MG63 (cell line): ENCODE data around the gene ADGRF5. TPM values are rescaled to one million over a fixed set of nuclear protein-coding genes. Genes with fewer than 3 reads are reported as not detected.
A peak's percentile ranks its signal among the peaks of the same experiment; 100 is the strongest.
"Not testable (repeated sequence)": the region's sequence is repeated elsewhere in the genome, so short reads cannot be mapped to it uniquely, and the experiment has no call there.

Source experiments
- DNase-seq: peaks from one replicate; pipeline ENCODE4 v3.0.0-alpha.2; 2020
- H3K27me3 ChIP-seq: fragments of 250-450 bp; sonication (Bioruptor Pico); 2 replicates; pipeline ENCODE4 v1.5.1; 2020; ENCODE audit warnings: mild to moderate bottlenecking, moderate library complexity
- H3K36me3 ChIP-seq: fragments of 250-450 bp; sonication (Bioruptor Pico); 2 replicates; pipeline ENCODE4 v1.5.1; 2020; ENCODE audit warnings: mild to moderate bottlenecking, moderate library complexity
- H3K4me3 ChIP-seq: fragments of 250-450 bp; sonication (Bioruptor Pico); 2 replicates; pipeline ENCODE4 v1.5.1; 2020; ENCODE audit warnings: mild to moderate bottlenecking, moderate library complexity
- H3K9me3 ChIP-seq: fragments of 250-450 bp; sonication (Bioruptor Pico); 2 replicates; pipeline ENCODE4 v1.5.1; 2020; ENCODE audit warnings: mild to moderate bottlenecking, moderate library complexity
- total RNA-seq: library from RNA; depleted of rRNA; stranded (reverse); fragments of >200 nt; shearing (Covaris generic); gene quantifications from 2 replicates; pipeline ENCODE4 v1.2.3, GENCODE V29; 2014; ENCODE audit warnings: low replicate concordance

Gene ADGRF5
- total RNA-seq, 1 experiment from 2014 or later, result not detected

GRCh38 chr6:46865221-46865620 is 56.5 kb downstream of the ADGRF5 start:
- Histone ChIP-seq H3K36me3 (no peaks in the 10 kb centered on the region), H3K9me3 (no peaks in the 10 kb centered on the region), H3K4me3 (no peak overlapping the region), H3K27me3 (no peaks in the 10 kb centered on the region)
- DNase-seq, result no peak

GRCh38 chr6:46863791-46864190 is 57.9 kb downstream of the ADGRF5 start:
- DNase-seq, result no peak
- no peaks in the 10 kb centered on the region for H3K36me3 ChIP-seq
- no peak overlapping the region for H3K4me3 ChIP-seq
- H3K9me3 ChIP-seq, result no peaks in the 10 kb centered on the region
- H3K27me3 ChIP-seq, result no peaks in the 10 kb centered on the region

- Histone ChIP-seq H3K9me3 (no peaks in the 10 kb centered on the region), H3K27me3 (no peaks in the 10 kb centered on the region), H3K36me3 (no peaks in the 10 kb centered on the region)
These were observed 59.4 kb downstream of the ADGRF5 start for GRCh38 chr6:46862381-46862780.

GRCh38 chr6:46855966-46856365 is 65.8 kb downstream of the ADGRF5 start:
- not testable (repeated sequence) for DNase-seq, H3K36me3 ChIP-seq, H3K4me3 ChIP-seq, H3K9me3 ChIP-seq, H3K27me3 ChIP-seq

More at GRCh38 chr6:46862381-46862780, 59.4 kb downstream of the ADGRF5 start:
- DNase-seq, result no peak
- no peak overlapping the region for H3K4me3 ChIP-seq

- not testable (repeated sequence) for H3K9me3 ChIP-seq, H3K4me3 ChIP-seq, H3K36me3 ChIP-seq, DNase-seq, H3K27me3 ChIP-seq
These were observed 70.2 kb downstream of the ADGRF5 start for GRCh38 chr6:46851576-46851975.

- H3K36me3 ChIP-seq, result no peaks in the 10 kb centered on the region
- H3K9me3 ChIP-seq, result no peaks in the 10 kb centered on the region
- H3K4me3 ChIP-seq, result no peak overlapping the region
- no peak for DNase-seq
- no peaks in the 10 kb centered on the region for H3K27me3 ChIP-seq
These were observed 70.9 kb downstream of the ADGRF5 start for GRCh38 chr6:46850792-46851191.

- H3K36me3 ChIP-seq, result no peaks in the 10 kb centered on the region
- DNase-seq, result no peak
- H3K27me3 ChIP-seq, result no peaks in the 10 kb centered on the region
- no peak overlapping the region for H3K4me3 ChIP-seq
- H3K9me3 ChIP-seq, result no peaks in the 10 kb centered on the region
These were observed 72.4 kb downstream of the ADGRF5 start for GRCh38 chr6:46849361-46849690.

- Histone ChIP-seq H3K4me3 (no peak overlapping the region), H3K9me3 (no peaks in the 10 kb centered on the region), H3K36me3 (no peaks in the 10 kb centered on the region), H3K27me3 (no peaks in the 10 kb centered on the region)
- peak; percentile 64 for DNase-seq
These were observed 72.9 kb downstream of the ADGRF5 start for GRCh38 chr6:46848684-46849360.

GRCh38 chr6:46845126-46845525 is 76.6 kb downstream of the ADGRF5 start:
- H3K36me3 ChIP-seq, result no peaks in the 10 kb centered on the region
- H3K4me3 ChIP-seq, result no peak overlapping the region

GRCh38 chr6:46842252-46842846 is 79.4 kb downstream of the ADGRF5 start:
- not testable (repeated sequence) for DNase-seq, H3K9me3 ChIP-seq, H3K36me3 ChIP-seq, H3K27me3 ChIP-seq, H3K4me3 ChIP-seq

More at GRCh38 chr6:46845126-46845525, 76.6 kb downstream of the ADGRF5 start:
- no peaks in the 10 kb centered on the region for H3K27me3 ChIP-seq
- DNase-seq, result no peak
- H3K9me3 ChIP-seq, result no peaks in the 10 kb centered on the region

- Histone ChIP-seq H3K27me3 (no peaks in the 10 kb centered on the region), H3K36me3 (no peaks in the 10 kb centered on the region), H3K4me3 (no peak overlapping the region), H3K9me3 (no peaks in the 10 kb centered on the region)
- no peak for DNase-seq
These were observed 83.7 kb downstream of the ADGRF5 start for GRCh38 chr6:46838033-46838432.

GRCh38 chr6:46834991-46835390 is 86.7 kb downstream of the ADGRF5 start:
- H3K36me3 ChIP-seq, H3K4me3 ChIP-seq, DNase-seq, H3K27me3 ChIP-seq, H3K9me3 ChIP-seq: not testable (repeated sequence)

GRCh38 chr6:46834257-46834916 is 87.4 kb downstream of the ADGRF5 start:
- not testable (repeated sequence) for H3K27me3 ChIP-seq, H3K9me3 ChIP-seq, DNase-seq, H3K36me3 ChIP-seq, H3K4me3 ChIP-seq

GRCh38 chr6:46832816-46833215 is 88.9 kb downstream of the ADGRF5 start:
- no peaks in the 10 kb centered on the region for H3K36me3 ChIP-seq
- H3K9me3 ChIP-seq, result no peaks in the 10 kb centered on the region
- no peak for DNase-seq
- no peak overlapping the region for H3K4me3 ChIP-seq
- no peaks in the 10 kb centered on the region for H3K27me3 ChIP-seq

GRCh38 chr6:46828939-46829338 is 92.8 kb downstream of the ADGRF5 start:
- no peaks in the 10 kb centered on the region for H3K36me3 ChIP-seq

GRCh38 chr6:46821458-46821881 is 100.3 kb downstream of the ADGRF5 start:
- Histone ChIP-seq H3K27me3 (no peaks in the 10 kb centered on the region), H3K36me3 (no peaks in the 10 kb centered on the region), H3K9me3 (no peaks in the 10 kb centered on the region), H3K4me3 (no peak overlapping the region)
- DNase-seq, result no peak

More at GRCh38 chr6:46828939-46829338, 92.8 kb downstream of the ADGRF5 start:
- Histone ChIP-seq H3K9me3 (no peaks in the 10 kb centered on the region), H3K4me3 (no peak overlapping the region), H3K27me3 (no peaks in the 10 kb centered on the region)
- no peak for DNase-seq

- Histone ChIP-seq H3K4me3 (no peak overlapping the region), H3K36me3 (no peaks in the 10 kb centered on the region), H3K27me3 (no peaks in the 10 kb centered on the region), H3K9me3 (no peaks in the 10 kb centered on the region)
- no peak for DNase-seq
These were observed 102.2 kb downstream of the ADGRF5 start for GRCh38 chr6:46819561-46819960.

- no peaks in the 10 kb centered on the region for H3K36me3 ChIP-seq
- no peak for DNase-seq
- H3K27me3 ChIP-seq, result no peaks in the 10 kb centered on the region
- H3K9me3 ChIP-seq, result no peaks in the 10 kb centered on the region
- H3K4me3 ChIP-seq, result no peak overlapping the region
These were observed 105.1 kb downstream of the ADGRF5 start for GRCh38 chr6:46816626-46817025.
